Measurements from ENCODE around the gene NLRP1.

Gene NLRP1

DNA sequence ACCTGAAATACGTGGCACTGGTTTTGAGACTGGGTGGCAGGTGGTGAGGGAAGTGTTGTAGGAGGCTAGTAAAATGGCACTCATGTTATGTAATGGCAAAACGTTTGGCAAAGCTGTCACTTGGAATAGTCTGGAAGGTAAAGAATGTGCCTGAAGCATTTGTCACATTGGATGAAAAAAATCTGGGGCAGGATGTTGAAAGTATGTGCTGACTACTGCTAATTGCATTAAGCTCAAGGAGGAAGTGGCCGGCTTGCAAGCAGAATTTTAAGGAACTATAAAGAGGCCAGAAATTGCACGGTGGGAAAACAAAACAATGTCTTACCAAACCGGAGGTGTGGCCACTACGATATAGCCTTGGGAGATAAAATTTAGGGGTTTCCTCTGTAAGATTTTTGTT lies 26.6 kb upstream of the NLRP1 start:
- Mint-ChIP-seq H3K27me3 (ENCODE audit: low read depth, poor library complexity) (peaks cover 8% of the 10 kb centered on the region), H3K9me3 (peaks cover 3% of the 10 kb centered on the region), H3K36me3 (ENCODE audit: low read depth) (no peaks in the 10 kb centered on the region), H3K4me1 (peaks cover 11% of the 10 kb centered on the region), H3K27ac (no peak overlapping the region), H3K4me3 (no peak overlapping the region)
- no peak for DNase-seq
- TF ChIP-seq, protein P1, sequence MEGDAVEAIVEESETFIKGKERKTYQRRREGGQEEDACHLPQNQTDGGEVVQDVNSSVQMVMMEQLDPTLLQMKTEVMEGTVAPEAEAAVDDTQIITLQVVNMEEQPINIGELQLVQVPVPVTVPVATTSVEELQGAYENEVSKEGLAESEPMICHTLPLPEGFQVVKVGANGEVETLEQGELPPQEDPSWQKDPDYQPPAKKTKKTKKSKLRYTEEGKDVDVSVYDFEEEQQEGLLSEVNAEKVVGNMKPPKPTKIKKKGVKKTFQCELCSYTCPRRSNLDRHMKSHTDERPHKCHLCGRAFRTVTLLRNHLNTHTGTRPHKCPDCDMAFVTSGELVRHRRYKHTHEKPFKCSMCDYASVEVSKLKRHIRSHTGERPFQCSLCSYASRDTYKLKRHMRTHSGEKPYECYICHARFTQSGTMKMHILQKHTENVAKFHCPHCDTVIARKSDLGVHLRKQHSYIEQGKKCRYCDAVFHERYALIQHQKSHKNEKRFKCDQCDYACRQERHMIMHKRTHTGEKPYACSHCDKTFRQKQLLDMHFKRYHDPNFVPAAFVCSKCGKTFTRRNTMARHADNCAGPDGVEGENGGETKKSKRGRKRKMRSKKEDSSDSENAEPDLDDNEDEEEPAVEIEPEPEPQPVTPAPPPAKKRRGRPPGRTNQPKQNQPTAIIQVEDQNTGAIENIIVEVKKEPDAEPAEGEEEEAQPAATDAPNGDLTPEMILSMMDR (IDR thresholded peaks at IDR 0.05) = no peak

DNA sequence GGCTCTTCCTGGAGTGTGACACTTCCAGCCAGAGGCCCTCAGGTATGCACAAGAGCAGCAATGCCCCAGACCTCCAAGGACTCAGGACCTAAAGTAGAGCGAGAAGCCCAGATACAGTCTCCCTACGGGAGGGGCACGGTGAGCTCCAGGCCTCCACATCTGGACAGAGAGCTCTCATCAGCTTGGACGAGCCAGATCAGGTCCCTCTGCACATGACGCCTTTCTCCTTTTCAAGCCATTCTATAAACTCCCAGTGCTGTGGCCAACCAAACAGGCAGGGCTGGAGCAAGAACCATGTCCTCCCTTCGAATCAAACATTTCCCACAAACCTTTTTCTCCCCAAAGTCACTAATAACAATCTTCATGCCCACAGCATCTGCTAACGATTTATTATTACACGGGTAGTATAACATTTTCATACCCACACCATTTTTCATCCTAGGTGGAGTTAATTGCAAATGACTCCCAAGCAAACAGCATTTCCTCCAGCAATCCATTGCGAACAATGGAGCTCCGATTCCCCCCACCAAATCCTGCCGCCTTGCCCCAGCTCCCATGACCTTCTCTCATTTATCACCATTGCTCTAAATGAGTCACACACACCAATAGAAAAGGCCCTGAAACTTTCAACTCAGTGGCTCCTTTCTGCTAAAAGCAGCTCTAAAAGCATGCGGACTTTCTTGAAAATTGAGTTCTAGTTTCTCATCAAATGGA lies 24.2 kb upstream of the NLRP1 start:
- Mint-ChIP-seq H3K4me1 (peaks cover 11% of the 10 kb centered on the region), H3K36me3 (ENCODE audit: low read depth) (no peaks in the 10 kb centered on the region), H3K27me3 (ENCODE audit: low read depth, poor library complexity) (peaks cover 10% of the 10 kb centered on the region), H3K9me3 (peaks cover 3% of the 10 kb centered on the region), H3K4me3 (no peak overlapping the region), H3K27ac (no peak overlapping the region)
- no peak for DNase-seq
- TF ChIP-seq, protein P1 (IDR thresholded peaks at IDR 0.05) = no peak

DNA sequence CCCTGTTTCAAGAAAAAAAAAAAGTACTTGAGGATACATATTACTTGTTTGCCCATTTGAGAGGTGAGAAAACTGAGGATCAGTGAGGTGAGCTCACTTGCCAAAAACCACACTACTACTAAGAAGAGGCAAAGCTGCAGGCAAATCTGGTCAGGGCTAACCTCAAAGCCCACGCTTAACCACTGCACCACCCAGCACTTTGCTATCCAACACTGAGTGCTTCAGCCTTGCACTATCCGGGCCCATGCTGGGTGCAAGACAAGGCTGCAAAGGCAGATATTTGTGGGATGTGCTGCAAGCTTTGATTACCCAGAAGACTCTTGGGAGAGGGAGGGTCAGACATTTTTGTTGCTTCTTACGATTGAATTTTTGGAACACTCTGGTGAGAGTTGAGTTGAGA lies 23.6 kb upstream of the NLRP1 start:
- Mint-ChIP-seq H3K27ac (no peak overlapping the region), H3K4me1 (peaks cover 11% of the 10 kb centered on the region), H3K36me3 (ENCODE audit: low read depth) (no peaks in the 10 kb centered on the region), H3K27me3 (ENCODE audit: low read depth, poor library complexity) (peaks cover 11% of the 10 kb centered on the region), H3K9me3 (peaks cover 3% of the 10 kb centered on the region), H3K4me3 (no peak overlapping the region)
- TF ChIP-seq, protein P1 (IDR thresholded peaks at IDR 0.05) = no peak
- DNase-seq = no peak

DNA sequence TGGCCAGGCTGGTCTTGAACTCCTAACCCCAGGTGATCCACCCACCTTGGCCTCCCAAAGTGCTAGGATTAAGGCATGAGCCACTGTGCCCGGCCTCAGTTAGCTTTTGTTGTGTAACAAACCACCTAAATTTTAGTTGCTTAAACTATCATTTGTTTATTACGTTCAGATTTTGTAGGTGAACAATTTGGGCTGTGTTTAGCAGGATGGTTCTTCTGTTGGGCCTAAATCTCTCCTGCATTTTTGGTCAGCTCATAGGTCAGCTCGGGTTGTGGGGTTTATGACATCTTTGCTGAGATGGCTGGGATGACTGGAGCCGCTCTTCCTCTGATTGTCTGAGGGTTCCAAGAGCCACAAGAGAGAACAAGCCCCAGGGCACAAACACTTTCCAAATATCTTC lies 21.1 kb upstream of the NLRP1 start:
- no peak for DNase-seq
- TF ChIP-seq, protein P1 (IDR thresholded peaks at IDR 0.05) = no peak
- Mint-ChIP-seq H3K27ac (no peak overlapping the region), H3K4me3 (no peak overlapping the region), H3K9me3 (no peaks in the 10 kb centered on the region), H3K36me3 (ENCODE audit: low read depth) (no peaks in the 10 kb centered on the region), H3K27me3 (ENCODE audit: low read depth, poor library complexity) (peaks cover 24% of the 10 kb centered on the region), H3K4me1 (peaks cover 11% of the 10 kb centered on the region)

DNA sequence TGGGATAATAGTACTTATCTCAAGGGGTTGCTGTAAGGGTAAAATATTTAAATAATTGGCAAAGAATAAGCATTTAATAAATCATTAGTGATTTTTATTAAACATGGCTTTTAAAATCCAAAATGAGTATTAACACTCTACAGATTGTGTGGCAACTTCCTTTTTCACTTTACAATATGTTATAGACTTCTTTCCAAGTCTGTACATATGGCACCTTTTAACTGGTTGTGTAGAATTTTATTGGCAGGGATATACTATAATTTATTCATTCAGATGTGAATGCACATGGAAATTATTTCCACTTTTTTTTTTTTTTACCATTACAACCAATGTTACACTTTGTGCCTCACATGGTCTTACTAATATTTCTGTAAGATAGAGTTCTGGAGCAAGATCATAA lies 15.7 kb upstream of the NLRP1 start:
- no peak for DNase-seq
- Mint-ChIP-seq H3K4me3 (no peak overlapping the region), H3K4me1 (no peaks in the 10 kb centered on the region), H3K9me3 (no peaks in the 10 kb centered on the region), H3K27me3 (ENCODE audit: low read depth, poor library complexity) (peaks cover 41% of the 10 kb centered on the region), H3K27ac (no peak overlapping the region), H3K36me3 (ENCODE audit: low read depth) (no peaks in the 10 kb centered on the region)
- TF ChIP-seq, protein P1 (IDR thresholded peaks at IDR 0.05) = no peak

DNA sequence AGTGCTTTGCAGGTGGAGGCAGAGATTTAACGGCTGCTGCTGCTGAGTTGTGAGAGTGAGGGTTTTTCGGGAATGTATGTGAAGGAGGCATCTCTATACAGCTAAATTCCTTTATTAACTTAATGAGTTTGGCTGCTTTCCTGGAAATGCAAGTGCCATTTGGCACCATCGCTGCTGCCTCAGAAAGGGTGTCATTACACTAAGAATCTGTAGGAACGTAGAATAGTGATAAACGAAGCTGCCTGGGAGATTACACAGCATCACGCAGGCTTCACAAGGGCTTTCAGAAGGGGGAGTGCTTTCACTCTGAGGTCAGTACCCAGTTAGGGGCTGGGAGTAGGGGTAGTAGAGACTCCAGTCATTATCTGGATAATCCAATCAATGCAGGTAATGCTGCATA lies 14.1 kb upstream of the NLRP1 start:
- Mint-ChIP-seq H3K4me3 (no peak overlapping the region), H3K36me3 (ENCODE audit: low read depth) (no peaks in the 10 kb centered on the region), H3K27ac (no peak overlapping the region), H3K4me1 (no peaks in the 10 kb centered on the region), H3K27me3 (ENCODE audit: low read depth, poor library complexity) (peaks cover 45% of the 10 kb centered on the region), H3K9me3 (no peaks in the 10 kb centered on the region)
- TF ChIP-seq, protein P1 (IDR thresholded peaks at IDR 0.05) = no peak
- DNase-seq = no peak

Data from nephron progenitor cell (in vitro differentiated cells).